COLO668 (cell line): Measurements from ENCODE around the gene FAM217B.
A peak's percentile ranks its signal among the peaks of the same experiment; 100 is the strongest.
"Not testable (repeated sequence)": the region's sequence is repeated elsewhere in the genome, so short reads cannot be mapped to it uniquely, and the experiment has no call there.

Experiments
- DNase-seq: peaks from one replicate; lab custom pipeline; 2025; ENCODE audit not compliant: unreplicated experiment; lab: John Stamatoyannopoulos, UW

Gene FAM217B

GRCh38 chr20:59938696-59939051 is 1.5 kb upstream of the FAM217B start:
- no peak for DNase-seq

GRCh38 chr20:59939052-59939878 is 924 bp upstream of the FAM217B start:
- DNase-seq: peak; percentile 80

GRCh38 chr20:59939879-59940128 is 385 bp upstream of the FAM217B start:
- DNase-seq: no peak

GRCh38 chr20:59940956-59941294 is 736 bp downstream of the FAM217B start:
- no peak for DNase-seq

- DNase-seq: no peak
Measured at GRCh38 chr20:59942245-59942644, 2.1 kb downstream of the FAM217B start.

GRCh38 chr20:59944726-59945125 is 4.5 kb downstream of the FAM217B start:
- no peak for DNase-seq

GRCh38 chr20:59945175-59945574 is 5.0 kb downstream of the FAM217B start:
- no peak for DNase-seq

- DNase-seq: no peak
Measured at GRCh38 chr20:59945731-59946130, 5.5 kb downstream of the FAM217B start.

- no peak for DNase-seq
Measured at GRCh38 chr20:59947376-59947775, 7.2 kb downstream of the FAM217B start.

- DNase-seq: no peak
Measured at GRCh38 chr20:59948212-59948611, 8.0 kb downstream of the FAM217B start.

- peak; percentile 20 for DNase-seq
Measured at GRCh38 chr20:59948828-59949720, 8.9 kb downstream of the FAM217B start.

- no peak for DNase-seq
Measured at GRCh38 chr20:59949911-59950310, 9.7 kb downstream of the FAM217B start.

GRCh38 chr20:59954718-59955117 is 14.5 kb downstream of the FAM217B start:
- DNase-seq: no peak

- DNase-seq: no peak
Measured at GRCh38 chr20:59955131-59955796, 15.1 kb downstream of the FAM217B start.

- not testable (repeated sequence) for DNase-seq
Measured at GRCh38 chr20:59957568-59957967, 17.4 kb downstream of the FAM217B start.

- no peak for DNase-seq
Measured at GRCh38 chr20:59958123-59958522, 17.9 kb downstream of the FAM217B start, which contains the start of gene CDH26. TSS of gene CDH26 (plus strand) at chr20:59958423. CDS start at chr20:59958727, 304 bp downstream.

- no peak for DNase-seq
Measured at GRCh38 chr20:59958626-59959025, 18.4 kb downstream of the FAM217B start.

GRCh38 chr20:59961423-59961822 is 21.2 kb downstream of the FAM217B start:
- DNase-seq: no peak

- no peak for DNase-seq
Measured at GRCh38 chr20:59962155-59962554, 22.0 kb downstream of the FAM217B start.

GRCh38 chr20:59966428-59966827 is 26.2 kb downstream of the FAM217B start:
- no peak for DNase-seq

GRCh38 chr20:59971428-59971827 is 31.2 kb downstream of the FAM217B start:
- no peak for DNase-seq
